ENCODE data around the gene CPNE1.

DNA sequence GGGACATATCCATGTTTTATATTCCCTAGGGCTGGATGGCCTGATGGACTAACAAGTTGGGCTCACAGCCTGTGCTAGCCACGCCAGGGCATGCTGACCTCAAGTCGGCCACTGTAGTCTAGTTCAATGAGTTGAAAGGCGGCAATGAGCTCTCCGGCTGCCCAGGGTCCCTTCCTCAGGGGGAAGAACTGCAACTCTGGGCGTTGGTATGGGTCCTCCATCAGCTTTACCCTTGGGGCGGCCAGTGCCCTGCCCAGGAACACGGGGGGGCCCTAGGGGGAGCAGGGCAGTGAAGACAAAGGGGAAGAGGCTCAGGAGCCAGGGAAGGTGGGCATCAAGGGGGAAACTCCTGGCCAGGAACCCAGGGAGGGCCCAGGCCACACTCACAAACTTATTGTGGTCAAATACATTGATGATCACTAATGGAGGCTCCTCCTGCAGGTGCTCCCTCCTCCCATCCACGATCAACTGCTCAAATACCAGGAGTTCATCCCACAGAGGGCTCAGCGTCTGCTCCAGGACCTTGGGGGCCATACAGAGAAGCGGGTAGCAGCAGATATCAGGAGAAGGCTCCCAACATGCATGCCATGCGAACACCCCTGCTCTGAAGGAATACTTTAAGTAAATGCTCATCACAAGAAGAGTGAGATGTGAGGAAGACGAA, 81.8 kb downstream of the CPNE1 start:
- TF ChIP-seq, protein P1, sequence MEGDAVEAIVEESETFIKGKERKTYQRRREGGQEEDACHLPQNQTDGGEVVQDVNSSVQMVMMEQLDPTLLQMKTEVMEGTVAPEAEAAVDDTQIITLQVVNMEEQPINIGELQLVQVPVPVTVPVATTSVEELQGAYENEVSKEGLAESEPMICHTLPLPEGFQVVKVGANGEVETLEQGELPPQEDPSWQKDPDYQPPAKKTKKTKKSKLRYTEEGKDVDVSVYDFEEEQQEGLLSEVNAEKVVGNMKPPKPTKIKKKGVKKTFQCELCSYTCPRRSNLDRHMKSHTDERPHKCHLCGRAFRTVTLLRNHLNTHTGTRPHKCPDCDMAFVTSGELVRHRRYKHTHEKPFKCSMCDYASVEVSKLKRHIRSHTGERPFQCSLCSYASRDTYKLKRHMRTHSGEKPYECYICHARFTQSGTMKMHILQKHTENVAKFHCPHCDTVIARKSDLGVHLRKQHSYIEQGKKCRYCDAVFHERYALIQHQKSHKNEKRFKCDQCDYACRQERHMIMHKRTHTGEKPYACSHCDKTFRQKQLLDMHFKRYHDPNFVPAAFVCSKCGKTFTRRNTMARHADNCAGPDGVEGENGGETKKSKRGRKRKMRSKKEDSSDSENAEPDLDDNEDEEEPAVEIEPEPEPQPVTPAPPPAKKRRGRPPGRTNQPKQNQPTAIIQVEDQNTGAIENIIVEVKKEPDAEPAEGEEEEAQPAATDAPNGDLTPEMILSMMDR (IDR thresholded peaks at IDR 0.05; ENCODE audit: low read depth, low read length): no peak
- no peak for TF ChIP-seq EZH2phosphoT487 (IDR thresholded peaks at IDR 0.05; ENCODE audit: low read depth)
